Stimulated activated naive CD8-positive, alpha-beta T cell treated with anti-CD3 and anti-CD28 coated beads, Interleukin-15, Interleukin-2, amounts not matched to agents 100 U/mL and 50 U/mL, for 24 hours (primary cell): Measurements from ENCODE around the gene LEKR1.

Experiments used
- ATAC-seq: fragments of 150-1000 bp; cut with Tn5 transposase; one replicate; pipeline ENCODE4 v1.10.0; 2021
- DNase-seq: peaks from one replicate; pipeline ENCODE4 v3.0.0; 2021

LEKR1 gene

DNA sequence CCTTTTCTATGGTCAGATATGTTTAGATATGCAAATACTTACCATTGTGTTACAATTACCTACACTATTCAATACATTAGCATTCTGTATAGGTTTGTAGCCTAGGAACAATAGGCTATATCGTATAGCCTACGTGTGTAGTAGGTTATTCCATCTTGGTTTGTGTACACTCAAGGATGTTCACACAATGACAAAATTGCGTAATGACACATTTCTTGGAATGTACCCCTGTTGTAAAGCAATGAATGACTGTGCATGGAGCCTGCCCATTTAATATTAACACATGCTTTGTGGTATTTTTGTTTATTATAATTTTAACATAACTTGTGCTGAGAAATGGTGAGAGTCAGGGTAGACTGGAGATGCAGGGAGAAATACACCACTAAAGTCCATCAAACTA, 154.9 kb downstream of the LEKR1 start:
- ATAC-seq = no peak
- no peak for DNase-seq

DNA sequence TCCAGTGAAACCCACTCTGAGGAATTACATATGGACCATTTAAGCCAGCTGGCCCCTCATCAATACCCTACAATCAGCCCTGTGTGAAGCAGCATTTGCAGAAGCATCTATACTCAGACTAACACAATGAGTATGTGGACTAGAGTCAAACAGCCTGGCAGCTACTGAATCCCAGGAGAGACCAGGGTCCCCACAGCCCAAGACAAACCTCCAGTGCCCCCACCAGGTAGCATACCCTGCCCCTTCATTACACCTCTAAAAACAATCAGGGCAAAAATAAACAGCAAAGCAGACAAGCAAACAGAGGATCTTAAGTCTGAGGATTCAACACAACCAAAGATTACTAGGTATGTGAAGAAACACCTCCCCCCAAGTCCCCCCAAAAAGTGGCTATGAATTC, 157.4 kb downstream of the LEKR1 start:
- DNase-seq = no peak
- no peak for ATAC-seq

DNA sequence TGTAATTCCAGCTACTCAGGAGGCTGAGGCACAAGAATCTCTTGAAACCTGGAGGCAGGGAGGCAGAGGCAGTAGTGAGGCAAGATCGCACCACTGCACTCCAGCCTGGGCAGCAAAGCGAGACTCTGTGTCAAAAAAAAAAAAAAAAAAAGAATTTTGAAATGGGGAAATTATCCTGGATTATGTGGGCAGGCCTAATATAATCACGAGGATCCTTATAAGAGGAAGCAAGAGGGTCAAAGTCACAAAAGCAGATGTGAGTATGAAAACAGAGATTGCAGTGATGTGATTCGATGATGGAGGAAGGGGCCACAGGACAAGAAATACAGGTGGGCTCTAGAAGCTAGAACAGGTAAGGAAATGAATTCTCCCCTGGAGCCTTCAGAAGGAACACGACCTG, 159.6 kb downstream of the LEKR1 start:
- no peak for DNase-seq
- ATAC-seq = no peak

DNA sequence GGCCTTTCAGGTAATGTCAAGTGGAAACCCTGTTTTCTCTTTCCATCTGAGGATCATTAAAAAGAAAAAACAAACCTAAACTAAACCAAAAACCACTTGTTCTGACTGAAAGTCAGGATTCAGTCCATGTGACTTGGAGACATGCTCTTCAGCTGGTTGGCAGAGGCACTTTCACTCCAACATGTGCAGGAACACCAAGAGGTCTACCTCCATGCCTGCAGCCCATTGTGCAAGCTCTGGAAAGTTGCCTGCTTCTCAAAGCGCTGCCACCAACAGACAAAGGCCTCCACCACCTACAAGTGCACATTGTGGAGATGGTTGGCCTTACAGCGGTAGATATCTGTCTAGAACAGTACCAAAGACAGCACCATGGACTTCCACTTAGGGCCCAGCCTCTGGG, 161.8 kb downstream of the LEKR1 start:
- DNase-seq (no peak), ATAC-seq (no peak)

DNA sequence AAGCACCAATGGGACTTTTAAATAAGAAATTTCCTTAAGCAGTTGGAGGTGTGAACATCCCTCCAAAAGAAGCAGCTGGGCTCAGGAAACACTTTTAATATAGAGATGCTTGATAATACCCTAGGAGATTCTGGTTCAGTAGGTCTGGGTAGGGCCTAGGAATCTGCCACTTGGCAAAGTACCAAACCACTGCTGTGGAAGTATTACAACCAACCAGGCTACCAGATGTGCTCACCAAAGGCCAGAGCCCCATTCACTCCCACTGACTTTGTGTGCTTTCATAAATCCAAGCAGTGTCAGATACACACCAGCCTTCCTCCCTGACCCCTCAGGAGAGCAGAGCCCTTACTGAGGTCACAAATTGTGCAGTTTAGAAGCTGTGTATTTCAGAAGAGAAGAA, 171.2 kb downstream of the LEKR1 start:
- ATAC-seq (no peak), DNase-seq (no peak)

DNA sequence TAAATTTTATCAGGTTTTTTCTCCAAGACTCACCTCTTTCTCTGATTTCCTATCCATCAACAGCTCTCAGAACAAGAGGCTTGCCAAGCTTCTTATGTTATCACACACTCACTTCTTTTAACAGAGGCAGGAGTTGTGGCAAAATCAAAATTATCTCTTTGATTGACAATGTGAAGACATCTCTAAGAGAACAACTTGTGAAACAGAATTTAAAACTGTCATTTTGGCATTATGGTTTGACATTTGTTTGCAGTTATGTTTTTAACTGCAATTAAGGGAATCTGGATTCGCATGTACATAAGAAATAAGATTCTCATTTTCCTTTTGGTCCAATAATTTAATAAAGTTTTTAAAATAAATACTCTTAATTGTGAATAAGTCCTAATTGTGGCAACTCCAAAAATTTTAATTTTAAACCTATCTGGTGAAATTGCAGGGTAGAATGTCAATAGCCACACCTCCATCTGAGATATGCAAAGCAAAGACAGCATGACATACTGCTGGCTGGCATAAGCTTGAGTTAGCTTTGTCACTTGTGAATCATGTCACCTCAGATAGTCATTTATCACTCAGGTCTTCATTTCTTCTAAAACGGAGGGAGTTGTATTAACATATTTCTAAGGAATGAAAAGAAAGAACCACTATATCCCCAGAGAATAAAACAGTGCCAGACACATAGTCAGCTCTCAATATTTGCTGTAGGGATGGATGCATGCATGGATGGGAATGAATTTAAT, 175.2 kb downstream of the LEKR1 start:
- no peak for DNase-seq
- no peak for ATAC-seq

DNA sequence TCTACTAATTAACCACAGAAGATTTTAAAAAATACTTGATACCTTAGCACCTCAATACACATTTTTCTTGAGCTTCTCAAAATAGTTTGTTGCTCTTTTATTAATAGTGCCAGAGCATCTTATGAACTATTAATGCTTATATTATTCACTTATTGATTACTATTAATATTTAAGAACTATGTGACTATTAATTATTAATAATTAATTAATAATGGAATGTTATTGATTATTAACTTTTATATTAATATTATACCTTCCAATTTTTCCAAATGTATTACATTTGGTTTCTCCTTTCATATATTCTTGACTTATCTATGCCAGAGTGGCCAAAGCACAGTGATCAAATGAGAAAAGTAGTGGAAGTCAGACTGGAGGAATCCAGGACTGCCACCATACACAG, 195.5 kb downstream of the LEKR1 start:
- DNase-seq (no peak), ATAC-seq (no peak)

DNA sequence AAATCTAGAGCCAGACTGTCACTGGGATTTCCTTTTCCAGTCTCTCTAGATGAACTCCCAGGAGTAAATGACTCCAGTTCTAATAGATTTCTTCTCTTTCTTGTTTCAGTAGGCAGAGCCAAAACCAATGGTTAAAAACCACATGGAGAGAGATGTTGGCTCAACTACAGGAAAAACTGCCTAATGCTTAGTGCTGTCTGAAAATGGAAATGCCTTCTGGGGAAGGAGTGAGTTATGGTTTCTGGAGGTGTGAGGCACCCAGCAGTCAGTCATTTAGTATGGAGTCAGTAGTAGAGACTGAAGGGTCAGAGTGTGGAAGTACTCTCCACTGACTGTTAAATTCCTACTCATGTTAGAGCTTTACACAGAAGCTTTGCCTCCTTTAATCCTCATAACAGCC, 197.1 kb downstream of the LEKR1 start:
- ATAC-seq (no peak), DNase-seq (no peak)

DNA sequence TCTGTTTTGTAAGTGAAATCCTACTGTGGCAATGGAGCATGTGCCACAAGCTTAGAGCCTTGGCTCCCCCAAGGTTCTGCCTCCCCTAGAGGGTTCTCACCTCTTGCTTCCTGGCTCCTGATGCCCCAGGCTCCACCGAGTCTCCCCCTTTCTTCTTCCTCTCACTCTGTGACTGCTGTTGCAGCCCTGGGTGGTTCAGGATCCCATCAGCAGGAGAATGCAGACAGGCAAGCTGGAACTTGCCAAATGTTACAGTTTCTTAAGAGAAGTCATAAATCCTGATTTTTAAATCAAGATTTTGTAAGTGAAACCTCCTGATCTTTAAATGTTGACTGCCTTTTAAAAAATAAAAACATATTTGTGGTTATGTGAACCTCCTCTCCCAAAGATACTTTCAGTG, 199.9 kb downstream of the LEKR1 start:
- DNase-seq = no peak
- ATAC-seq = no peak

DNA sequence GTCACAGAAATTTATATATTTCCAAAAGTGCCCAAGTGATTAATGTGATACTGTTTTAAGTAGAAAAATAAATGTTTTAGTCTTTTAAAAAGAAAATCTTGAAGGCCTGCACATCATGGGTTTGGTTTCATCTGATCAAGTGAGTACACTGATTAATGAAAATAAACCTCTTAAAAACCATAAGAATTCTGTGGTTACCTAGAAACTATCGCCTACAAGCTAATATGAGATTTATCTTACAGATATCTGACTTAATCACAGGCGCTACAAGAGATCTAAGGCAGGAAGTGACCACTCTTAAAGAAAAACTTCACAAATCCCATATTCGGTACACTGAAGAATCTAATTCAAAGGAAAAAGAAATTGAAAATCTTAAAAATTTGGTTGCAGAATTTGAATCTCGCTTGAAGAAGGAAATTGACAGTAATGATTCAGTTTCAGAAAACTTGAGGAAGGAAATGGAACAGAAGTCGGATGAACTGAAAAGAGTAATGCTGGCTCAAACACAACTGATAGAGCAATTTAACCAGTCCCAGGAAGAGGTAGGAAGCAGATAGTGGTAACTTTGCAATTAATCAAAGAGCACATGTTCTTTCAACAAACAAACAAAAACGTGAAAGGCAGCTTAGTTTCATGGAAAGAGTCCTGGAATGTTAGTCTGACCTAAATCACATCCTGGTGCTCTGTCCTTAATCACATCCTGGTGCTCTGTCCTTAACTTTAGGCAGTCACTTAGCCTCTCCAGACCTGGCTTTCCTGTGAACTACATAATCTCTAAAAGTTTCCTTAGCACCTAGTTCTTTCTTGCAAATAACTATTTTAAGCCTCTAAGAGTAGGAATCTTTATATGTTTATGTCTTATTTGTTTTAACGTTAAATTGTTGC, 201.9 kb downstream of the LEKR1 start:
- ATAC-seq = no peak
- DNase-seq = no peak

DNA sequence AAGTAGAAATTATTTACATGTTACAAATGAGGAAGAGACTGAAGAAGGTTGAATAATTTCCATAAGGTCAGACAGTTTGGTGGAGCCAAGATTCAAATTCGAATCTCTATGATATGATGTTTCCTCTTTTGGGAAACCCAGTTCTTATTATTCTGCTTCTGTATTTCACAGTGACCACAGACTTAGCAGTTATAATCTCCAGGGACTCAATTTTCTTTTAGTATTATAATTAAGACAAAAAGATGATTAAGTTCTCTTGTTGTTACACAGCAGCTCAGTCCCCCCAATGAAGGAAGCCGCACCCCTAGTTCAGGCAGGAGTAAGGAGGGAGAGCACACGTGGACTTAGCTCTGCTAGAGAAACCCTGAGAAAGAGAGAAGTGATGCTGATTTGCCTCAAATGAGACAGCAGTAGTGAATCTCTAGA, 203.2 kb downstream of the LEKR1 start:
- ATAC-seq (no peak), DNase-seq (no peak)

DNA sequence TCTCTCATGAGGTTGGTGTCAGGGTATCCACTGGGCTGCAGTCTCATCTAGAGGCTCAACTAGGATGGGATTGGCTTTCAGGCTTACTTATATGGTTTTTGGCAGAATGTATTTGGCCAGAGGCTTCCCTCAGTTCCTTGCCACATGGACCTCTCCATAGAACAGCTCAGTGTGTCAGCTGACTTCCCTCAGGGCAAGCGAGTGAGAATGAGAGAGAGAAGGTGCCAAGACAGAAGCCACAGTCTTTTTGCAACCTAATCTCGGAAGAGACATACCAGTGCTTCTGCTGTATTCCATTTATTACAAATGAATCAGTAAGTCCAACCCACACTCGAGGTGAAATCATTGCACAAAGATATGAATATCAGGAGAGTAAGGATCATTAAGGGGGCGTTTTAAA, 204.6 kb downstream of the LEKR1 start:
- DNase-seq (no peak), ATAC-seq (no peak)

DNA sequence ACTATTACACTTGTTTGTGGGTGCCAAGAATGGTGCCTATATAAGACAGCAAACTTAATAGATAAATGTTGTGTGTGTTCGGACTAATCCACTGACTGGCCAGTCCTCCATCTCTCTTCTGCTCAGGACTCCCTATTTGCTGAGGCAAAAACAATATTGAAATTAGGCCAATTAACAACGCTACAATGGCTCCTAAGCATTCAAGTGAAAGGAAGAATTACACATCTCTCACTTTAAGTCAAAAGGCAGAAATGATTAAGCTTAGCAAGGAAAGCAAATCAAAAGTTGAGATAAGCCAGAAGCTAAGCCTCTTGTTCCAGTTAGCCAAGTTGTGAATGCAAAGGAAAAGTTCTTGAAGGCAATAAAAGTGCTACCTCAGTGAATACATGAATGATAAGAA, 206.8 kb downstream of the LEKR1 start:
- ATAC-seq (no peak), DNase-seq (no peak)

DNA sequence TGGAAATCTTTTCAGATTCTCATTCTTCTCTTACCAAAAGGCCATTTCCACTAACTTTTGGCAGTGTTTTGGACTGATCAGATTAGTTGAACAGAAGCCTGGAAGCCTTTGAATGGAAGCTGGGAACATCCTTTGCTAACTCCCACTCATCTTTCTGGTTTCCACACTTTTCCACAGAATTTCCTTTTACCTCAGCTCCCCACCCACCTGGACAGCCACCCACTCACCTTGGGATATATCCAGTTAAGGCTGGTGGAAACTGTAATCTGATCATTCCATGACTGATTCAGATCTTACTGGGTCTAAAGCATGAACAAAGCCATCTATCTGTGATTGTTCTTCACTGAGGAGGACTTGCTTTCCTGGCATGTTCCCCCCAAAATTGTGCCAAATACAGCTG, 214.3 kb downstream of the LEKR1 start:
- DNase-seq = no peak
- ATAC-seq = no peak

DNA sequence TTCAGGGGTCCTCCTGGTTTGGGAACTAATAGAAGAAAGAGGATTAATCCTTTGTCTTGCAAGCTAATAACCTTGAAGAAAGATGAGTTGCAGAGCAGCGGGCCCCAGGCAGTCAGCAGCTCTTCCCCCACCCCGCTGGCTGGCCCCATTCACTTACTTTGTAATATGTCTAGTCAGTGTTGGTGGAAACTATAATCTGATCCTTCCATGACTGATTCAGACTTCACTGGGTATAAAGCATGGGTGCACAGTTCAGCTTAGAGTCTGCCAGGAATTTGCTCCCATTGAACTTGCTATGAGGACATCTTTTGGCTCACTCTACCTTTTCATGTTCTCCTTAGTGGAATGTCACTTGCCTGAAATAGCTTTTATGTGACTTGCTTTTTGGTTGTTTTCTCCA, 216.1 kb downstream of the LEKR1 start:
- ATAC-seq (no peak), DNase-seq (no peak)

DNA sequence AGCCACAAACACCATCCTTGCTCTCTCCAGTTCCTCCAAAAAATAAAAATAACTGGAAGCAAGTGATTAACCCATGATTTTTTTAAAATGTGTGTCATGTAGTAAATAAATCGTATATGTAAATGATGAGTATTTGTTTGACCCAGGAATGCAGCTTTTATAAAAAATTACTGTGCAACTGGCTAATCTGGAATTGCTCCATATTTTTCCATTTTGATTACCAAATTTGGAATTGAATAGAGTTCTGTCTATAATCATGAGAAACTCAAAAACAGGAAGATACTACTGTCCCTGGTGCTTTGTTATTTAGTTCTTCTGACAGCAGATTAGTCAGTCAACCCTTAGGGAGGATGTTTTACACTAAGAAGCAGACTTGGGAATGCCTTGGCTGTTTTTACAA, 217.6 kb downstream of the LEKR1 start:
- no peak for DNase-seq
- ATAC-seq = no peak

DNA sequence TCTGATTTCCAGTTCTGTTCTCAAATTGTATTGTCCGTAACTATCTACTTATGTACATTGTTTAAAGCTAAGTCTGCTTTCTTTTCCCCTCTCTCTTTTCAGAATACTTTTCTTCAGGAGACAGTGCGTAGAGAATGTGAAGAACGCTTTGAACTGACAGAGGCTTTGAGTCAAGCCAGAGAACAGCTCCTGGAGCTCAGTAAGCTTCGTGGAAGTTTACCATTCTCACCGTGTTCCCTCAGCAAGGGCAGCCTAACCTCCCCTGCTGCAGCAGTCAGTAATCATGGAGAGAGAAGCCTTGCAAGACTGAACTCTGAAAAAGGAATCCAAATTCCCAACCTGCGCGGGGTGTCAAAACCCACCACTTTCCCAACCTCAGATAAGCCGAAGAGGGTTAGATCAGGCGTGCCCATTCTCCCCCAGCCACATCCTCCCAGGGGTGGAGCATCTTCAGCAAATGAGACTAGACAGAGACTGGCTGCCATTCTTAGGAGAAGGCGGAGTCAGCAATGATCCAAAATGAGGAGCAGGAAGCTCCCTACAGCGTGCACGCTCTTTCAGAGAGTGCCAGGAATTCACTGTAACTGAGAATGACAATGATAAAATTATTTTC, 219.2 kb downstream of the LEKR1 start:
- ATAC-seq = no peak
- DNase-seq = no peak

DNA sequence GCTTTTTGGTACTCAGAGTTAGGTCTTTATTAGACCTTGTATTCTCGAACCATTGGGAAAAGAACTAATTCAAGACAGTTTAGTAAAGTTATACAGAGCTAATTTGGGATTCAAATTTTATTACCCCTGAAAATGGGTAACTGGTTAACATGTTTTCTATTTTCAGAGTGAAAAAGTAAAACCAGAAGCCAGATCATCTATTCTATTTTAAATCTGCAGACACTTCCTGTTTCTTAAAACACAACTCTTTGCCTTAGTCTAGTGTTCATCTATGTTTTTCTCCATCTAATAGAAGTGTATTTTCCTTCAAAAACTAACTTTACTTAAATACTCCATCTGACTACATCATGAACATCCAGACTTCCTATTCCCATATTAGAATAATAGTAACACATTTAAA, 220.4 kb downstream of the LEKR1 start:
- DNase-seq (no peak), ATAC-seq (no peak)

DNA sequence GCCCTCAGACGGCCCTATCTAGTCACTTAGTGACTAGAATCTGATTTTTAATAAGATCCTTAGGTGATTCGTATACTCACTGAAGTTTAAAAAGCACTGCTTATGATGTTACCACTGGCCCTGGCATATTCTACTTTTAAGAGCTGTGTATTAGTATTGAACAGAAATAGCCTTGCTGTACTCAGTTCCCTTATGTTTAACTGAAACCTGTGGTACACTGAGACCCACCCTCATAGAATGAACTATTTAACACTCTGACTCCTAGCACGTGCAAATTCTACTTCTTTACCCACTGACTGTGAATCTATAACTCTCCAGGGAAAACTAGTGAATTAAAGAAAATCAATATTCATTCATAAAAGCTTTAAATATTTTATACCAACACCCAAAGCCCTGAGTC, 224.9 kb downstream of the LEKR1 start:
- DNase-seq = no peak
- no peak for ATAC-seq

DNA sequence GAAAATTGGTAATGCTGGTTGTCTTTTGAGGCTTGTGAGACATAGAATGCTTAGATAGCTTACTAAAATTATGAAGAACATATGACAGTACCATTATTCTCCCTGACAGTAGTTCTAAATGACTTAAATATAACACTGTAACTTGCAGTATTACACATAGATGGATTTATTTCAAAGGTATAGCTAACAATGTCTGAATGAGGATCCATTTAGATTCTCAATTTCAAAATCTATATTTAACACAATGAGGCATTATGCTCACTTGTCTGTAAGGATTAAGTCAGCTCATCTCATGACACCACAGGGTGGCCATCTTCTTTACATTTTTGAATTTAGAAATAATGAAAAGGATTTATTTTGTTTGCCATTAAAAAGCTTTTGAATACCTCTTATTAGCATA, 225.4 kb downstream of the LEKR1 start:
- ATAC-seq (no peak), DNase-seq (no peak)

DNA sequence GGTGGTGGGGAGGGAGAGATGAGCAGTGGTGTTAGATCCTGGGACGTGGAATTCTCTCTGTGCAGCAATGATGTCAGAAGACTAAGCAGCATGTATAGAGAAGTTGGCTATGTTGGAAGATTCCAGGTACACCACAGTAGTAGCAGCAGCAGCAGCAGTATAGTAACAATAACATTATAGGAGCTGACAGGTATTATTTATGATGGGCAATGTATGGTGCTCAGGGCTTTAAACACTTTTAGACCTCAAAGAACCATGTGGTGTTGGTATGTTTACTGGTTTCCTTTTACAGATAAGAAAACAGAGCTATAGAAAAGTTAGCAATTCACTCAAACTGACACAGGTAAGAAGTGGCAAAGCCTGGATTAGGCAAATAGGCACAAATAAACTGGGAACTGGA, 229.9 kb downstream of the LEKR1 start:
- DNase-seq = no peak
- no peak for ATAC-seq

DNA sequence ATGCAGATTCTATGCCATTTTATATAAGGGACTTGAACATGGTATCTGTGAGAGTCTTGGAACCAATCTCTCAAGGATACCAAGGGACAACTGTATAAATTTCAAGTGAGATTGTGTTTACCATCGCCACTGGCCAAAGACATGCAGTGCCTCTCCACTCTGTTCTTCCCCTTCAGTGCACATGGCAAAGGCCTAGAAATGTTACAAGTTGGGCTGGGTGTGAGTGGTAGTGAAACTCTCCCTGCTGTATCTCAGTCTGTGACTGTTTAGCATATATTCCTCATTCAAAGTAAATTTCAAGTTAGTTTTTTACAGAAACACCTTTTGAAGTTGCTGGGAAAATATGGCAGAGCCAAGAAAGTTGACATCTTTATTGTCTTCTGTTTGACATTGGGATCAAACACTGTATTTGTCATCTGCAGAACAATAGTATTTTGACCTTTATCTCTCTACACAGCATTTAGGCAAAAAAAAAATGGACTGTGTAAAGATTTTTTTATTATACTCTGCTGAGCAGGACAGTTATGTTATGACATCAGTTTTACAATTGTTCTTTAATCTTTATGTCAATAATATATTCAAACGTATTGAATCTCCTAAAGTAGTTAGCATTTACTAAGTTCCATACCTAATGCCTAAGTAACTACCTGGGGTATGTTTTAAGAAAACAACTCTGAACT, 232.4 kb downstream of the LEKR1 start:
- no peak for ATAC-seq

DNA sequence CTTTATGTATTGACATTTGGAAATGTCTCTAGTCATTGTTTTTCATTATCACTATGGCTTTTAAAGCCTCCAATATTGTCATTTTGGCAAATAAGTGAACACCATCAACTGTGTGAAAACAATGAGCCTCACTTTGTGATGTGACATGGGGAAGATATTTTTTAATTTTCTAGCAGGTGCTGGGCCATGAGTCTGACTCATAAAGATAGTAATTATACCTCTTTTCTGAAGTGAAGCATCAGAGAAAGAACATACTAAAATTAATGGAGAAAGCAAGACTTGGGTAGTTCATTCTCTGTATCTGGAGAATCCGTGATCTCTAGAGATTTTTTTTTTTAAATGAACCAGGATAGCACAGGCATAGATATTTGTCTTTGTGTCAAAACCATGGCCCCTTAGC, 233.0 kb downstream of the LEKR1 start:
- no peak for DNase-seq
- no peak for ATAC-seq

More for the DNA sequence above, 232.4 kb downstream of the LEKR1 start:
- DNase-seq = no peak
